WTC11 (cell line): ENCODE results near the gene PACS1. TPM values are rescaled to one million over a fixed set of nuclear protein-coding genes. Genes with fewer than 3 reads are reported as not detected.

Source experiments
- ATAC-seq: fragments of 200-7000 bp; cut with Tn5 transposase; 2 replicates; pipeline ENCODE4 v1.10.0; 2021; ENCODE audit warnings: mild to moderate bottlenecking, moderate library complexity
- CTCF ChIA-PET: fragments of 300-600 bp; sonication (Branson Sonifier 250); formaldehyde crosslinking; loops from one replicate; lab custom pipeline; 2021; ENCODE audit warnings: antibody characterized with exemption; lab: Charles Lee
- POLR2A ChIA-PET: fragments of 350-600 bp; sonication (Branson Sonifier 250); formaldehyde crosslinking; loops from one replicate; lab custom pipeline; 2021; ENCODE audit warnings: antibody characterized with exemption; lab: Charles Lee
- DNase-seq: peaks from one replicate; pipeline ENCODE4 v3.0.0; 2021; ENCODE audit warnings: low spot score
- H3K27ac Mint-ChIP-seq: 2 replicates; pipeline ENCODE4 v1.8.0; 2021; ENCODE audit warnings: mixed read lengths
- H3K27me3 Mint-ChIP-seq: 2 replicates; pipeline ENCODE4 v1.8.0; 2021; ENCODE audit warnings: low read depth, mild to moderate bottlenecking, moderate library complexity, mixed read lengths
- H3K36me3 Mint-ChIP-seq: 2 replicates; pipeline ENCODE4 v1.8.0; 2021; ENCODE audit warnings: mixed read lengths
- H3K4me1 Mint-ChIP-seq: 2 replicates; pipeline ENCODE4 v1.8.0; 2022; ENCODE audit warnings: mixed read lengths
- H3K4me3 Mint-ChIP-seq: 2 replicates; pipeline ENCODE4 v1.8.0; 2021; ENCODE audit warnings: mild to moderate bottlenecking, moderate library complexity, mixed read lengths
- H3K9me3 Mint-ChIP-seq: 2 replicates; pipeline ENCODE4 v1.8.0; 2021; ENCODE audit warnings: mixed read lengths
- CREM ChIP-seq: sonication (generic); formaldehyde crosslinking; IDR thresholded peaks from 2 replicates; pipeline ENCODE4 v1.8.1; 2022; ENCODE audit warnings: mild to moderate bottlenecking, missing genetic modification reagents, moderate library complexity
- ELF4 ChIP-seq: sonication (generic); formaldehyde crosslinking; IDR thresholded peaks from 2 replicates; pipeline ENCODE4 v1.8.1; 2022; ENCODE audit warnings: low read depth, mild to moderate bottlenecking, moderate library complexity, missing genetic modification reagents
- FOXJ3 ChIP-seq: sonication (generic); formaldehyde crosslinking; IDR thresholded peaks from 2 replicates; pipeline ENCODE4 v1.9.0; 2021; ENCODE audit warnings: missing genetic modification reagents, mild to moderate bottlenecking, borderline replicate concordance
- NFATC4 ChIP-seq: fragments of 250-450 bp; sonication (Bioruptor Pico); IDR thresholded peaks from 2 replicates; pipeline ENCODE4 v1.9.0; 2021; ENCODE audit warnings: mild to moderate bottlenecking
- NFE2L1 ChIP-seq: sonication (generic); formaldehyde crosslinking; IDR thresholded peaks from 2 replicates; pipeline ENCODE4 v1.8.1; 2023; ENCODE audit warnings: missing genetic modification reagents
- OVOL2 ChIP-seq: fragments of 250-450 bp; sonication (Bioruptor Pico); IDR thresholded peaks from 2 replicates; pipeline ENCODE4 v1.9.0; 2021; ENCODE audit warnings: mild to moderate bottlenecking, borderline replicate concordance
- SOX15 ChIP-seq: fragments of 250-450 bp; sonication (Bioruptor Pico); IDR thresholded peaks from 2 replicates; pipeline ENCODE4 v1.9.0; 2021; ENCODE audit warnings: mild to moderate bottlenecking
- ZNF121 ChIP-seq: sonication (generic); formaldehyde crosslinking; IDR thresholded peaks from 2 replicates; pipeline ENCODE4 v1.8.0; 2023; ENCODE audit warnings: missing genetic modification reagents
- ZNF138 ChIP-seq: sonication (generic); formaldehyde crosslinking; conservative IDR thresholded peaks from 2 replicates; pipeline ENCODE4 v1.8.1; 2022; ENCODE audit warnings: mild to moderate bottlenecking, moderate library complexity, missing genetic modification reagents
- total RNA-seq: library from RNA; stranded (reverse); gene quantifications from 3 replicates; pipeline ENCODE4 v1.2.3, GENCODE V29; 2021
- TF ChIP-seq, protein P1 (sequence below): sonication (generic); formaldehyde crosslinking; IDR thresholded peaks from 2 replicates; pipeline ENCODE4 v1.8.0; 2022; ENCODE audit warnings: mild to moderate bottlenecking, missing genetic modification reagents
- TF ChIP-seq, protein P2 (sequence below): sonication (generic); formaldehyde crosslinking; IDR thresholded peaks from 2 replicates; pipeline ENCODE4 v1.8.1; 2023; ENCODE audit warnings: mild to moderate bottlenecking, missing genetic modification reagents, moderate library complexity
- TF ChIP-seq, protein P3 (sequence below): sonication (generic); formaldehyde crosslinking; IDR thresholded peaks from 2 replicates; pipeline ENCODE4 v1.8.0; 2022; ENCODE audit warnings: mild to moderate bottlenecking, missing genetic modification reagents
- TF ChIP-seq, protein P4 (sequence below): sonication (generic); formaldehyde crosslinking; IDR thresholded peaks from 2 replicates; pipeline ENCODE4 v1.8.0; 2023; ENCODE audit warnings: missing genetic modification reagents, mild to moderate bottlenecking, borderline replicate concordance
- TF ChIP-seq, protein P5 (sequence below): fragments of 250-450 bp; sonication (Bioruptor Pico); IDR thresholded peaks from 2 replicates; pipeline ENCODE4 v1.9.0; 2021; ENCODE audit warnings: mild to moderate bottlenecking

The PACS1 gene
- total RNA-seq, 1 experiment from 2014 or later, result 34.8 TPM

DNA sequence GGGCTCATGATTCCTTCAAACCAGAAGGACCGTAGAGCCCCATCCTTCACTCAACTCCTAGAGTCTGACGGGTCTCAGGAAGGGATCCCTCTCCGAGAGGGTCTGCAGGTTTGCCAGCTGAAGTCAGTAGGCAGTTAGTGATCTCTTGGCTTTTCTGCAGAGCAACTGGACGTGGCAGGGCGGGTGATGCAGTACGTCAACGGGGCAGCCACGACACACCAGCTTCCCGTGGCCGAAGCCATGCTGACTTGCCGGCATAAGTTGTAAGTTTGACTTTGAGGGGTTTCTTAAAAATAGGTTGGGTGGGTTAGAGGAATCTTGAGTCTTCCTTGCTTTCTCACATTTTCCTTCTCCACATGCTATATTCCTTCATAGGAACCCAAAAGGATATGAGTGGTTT lies 165.1 kb downstream of the PACS1 start (continued):
- TF ChIP-seq, protein P1, sequence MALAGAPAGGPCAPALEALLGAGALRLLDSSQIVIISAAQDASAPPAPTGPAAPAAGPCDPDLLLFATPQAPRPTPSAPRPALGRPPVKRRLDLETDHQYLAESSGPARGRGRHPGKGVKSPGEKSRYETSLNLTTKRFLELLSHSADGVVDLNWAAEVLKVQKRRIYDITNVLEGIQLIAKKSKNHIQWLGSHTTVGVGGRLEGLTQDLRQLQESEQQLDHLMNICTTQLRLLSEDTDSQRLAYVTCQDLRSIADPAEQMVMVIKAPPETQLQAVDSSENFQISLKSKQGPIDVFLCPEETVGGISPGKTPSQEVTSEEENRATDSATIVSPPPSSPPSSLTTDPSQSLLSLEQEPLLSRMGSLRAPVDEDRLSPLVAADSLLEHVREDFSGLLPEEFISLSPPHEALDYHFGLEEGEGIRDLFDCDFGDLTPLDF, result no peak

DNA sequence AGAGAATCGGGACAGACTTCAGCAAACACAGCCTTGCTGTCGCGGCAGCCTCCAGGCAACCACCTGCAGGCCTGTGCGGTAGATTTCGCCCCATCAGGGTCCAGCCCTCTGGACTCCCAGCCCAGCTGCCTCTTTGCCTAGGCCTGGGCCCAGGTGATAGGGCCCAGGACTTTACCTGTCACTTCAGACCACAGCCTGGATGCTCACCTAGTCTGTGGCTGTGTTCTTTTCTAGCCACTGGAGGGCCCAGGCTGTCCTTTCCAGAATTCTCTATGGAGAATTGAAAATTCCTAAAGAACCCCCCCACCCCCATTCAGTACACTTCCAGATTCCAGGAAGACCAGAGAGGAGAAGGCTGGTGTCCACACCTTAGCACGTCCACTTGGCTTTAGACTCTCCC lies 167.8 kb downstream of the PACS1 start:
- TF ChIP-seq NFE2L1 (CRISPR knock-in tag), result no peak
- TF ChIP-seq CREM, result no peak
- ATAC-seq, result peak; percentile 63
- CTCF ChIA-PET, result interaction anchor here (0.8 to 3.3 kb wide), 5 partner anchors 8 to 107 kb away, joined by 3 to 30 read pairs (median 3); partner anchors contain the start of gene RAB1B
- Mint-ChIP-seq H3K9me3 (no peaks in the 10 kb centered on the region), H3K4me1 (no peaks in the 10 kb centered on the region), H3K4me3 (no peak overlapping the region), H3K27ac (0 out of 2 replicates have a peak overlapping the region, but pooled peaks have one; percentile 23), H3K36me3 (peaks cover 2% of the 10 kb centered on the region; the same call in 1 of the 2 replicates), H3K27me3 (no peaks in the 10 kb centered on the region)
- POLR2A ChIA-PET, result no interaction called here
- no peak for DNase-seq

DNA sequence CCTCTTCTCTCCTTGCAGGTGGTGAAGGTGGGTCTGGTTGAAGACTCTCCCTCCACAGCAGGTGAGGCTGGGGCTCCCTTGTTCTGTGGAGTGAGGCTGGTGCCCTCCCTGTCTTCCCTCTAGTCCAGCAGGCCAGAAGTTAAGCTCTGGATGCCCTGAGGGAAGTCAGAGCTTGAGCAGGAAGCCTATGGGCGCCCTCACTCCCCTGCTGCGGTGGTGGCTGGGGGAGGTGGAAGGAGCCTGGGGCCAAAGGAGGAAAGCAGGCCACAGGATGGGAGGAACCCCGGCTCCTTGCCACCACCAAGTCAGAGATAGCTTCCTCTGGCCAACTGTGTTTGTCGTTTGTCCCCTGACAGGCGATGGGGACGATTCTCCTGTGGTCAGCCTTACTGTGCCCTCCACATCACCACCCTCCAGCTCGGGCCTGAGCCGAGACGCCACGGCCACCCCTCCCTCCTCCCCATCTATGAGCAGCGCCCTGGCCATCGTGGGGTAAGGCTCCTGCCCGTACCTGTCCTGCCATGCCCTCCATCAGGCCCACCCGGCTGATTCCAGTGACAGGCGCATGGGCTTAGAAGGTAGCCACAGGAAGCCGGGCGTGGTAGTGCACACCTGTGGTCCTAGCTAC lies 168.8 kb downstream of the PACS1 start:
- CTCF ChIA-PET, result interaction anchor here (1.0 to 3.3 kb wide), 3 partner anchors 17 to 106 kb away, joined by 3 to 30 read pairs (median 3); partner anchors contain the start of gene RAB1B
- TF ChIP-seq ZNF138 (CRISPR knock-in tag) (no peak), ZNF121 (CRISPR knock-in tag) (no peak), SOX15 (CRISPR knock-in tag) (no peak), ELF4 (no peak), OVOL2 (no peak), NFATC4 (CRISPR knock-in tag) (no peak), FOXJ3 (no peak)
- TF ChIP-seq, protein P2, sequence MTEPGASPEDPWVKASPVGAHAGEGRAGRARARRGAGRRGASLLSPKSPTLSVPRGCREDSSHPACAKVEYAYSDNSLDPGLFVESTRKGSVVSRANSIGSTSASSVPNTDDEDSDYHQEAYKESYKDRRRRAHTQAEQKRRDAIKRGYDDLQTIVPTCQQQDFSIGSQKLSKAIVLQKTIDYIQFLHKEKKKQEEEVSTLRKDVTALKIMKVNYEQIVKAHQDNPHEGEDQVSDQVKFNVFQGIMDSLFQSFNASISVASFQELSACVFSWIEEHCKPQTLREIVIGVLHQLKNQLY, result no peak
- TF ChIP-seq, protein P3, sequence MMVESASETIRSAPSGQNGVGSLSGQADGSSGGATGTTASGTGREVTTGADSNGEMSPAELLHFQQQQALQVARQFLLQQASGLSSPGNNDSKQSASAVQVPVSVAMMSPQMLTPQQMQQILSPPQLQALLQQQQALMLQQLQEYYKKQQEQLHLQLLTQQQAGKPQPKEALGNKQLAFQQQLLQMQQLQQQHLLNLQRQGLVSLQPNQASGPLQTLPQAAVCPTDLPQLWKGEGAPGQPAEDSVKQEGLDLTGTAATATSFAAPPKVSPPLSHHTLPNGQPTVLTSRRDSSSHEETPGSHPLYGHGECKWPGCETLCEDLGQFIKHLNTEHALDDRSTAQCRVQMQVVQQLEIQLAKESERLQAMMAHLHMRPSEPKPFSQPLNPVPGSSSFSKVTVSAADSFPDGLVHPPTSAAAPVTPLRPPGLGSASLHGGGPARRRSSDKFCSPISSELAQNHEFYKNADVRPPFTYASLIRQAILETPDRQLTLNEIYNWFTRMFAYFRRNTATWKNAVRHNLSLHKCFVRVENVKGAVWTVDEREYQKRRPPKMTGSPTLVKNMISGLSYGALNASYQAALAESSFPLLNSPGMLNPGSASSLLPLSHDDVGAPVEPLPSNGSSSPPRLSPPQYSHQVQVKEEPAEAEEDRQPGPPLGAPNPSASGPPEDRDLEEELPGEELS (CRISPR knock-in tag), result no peak
- TF ChIP-seq, protein P4, sequence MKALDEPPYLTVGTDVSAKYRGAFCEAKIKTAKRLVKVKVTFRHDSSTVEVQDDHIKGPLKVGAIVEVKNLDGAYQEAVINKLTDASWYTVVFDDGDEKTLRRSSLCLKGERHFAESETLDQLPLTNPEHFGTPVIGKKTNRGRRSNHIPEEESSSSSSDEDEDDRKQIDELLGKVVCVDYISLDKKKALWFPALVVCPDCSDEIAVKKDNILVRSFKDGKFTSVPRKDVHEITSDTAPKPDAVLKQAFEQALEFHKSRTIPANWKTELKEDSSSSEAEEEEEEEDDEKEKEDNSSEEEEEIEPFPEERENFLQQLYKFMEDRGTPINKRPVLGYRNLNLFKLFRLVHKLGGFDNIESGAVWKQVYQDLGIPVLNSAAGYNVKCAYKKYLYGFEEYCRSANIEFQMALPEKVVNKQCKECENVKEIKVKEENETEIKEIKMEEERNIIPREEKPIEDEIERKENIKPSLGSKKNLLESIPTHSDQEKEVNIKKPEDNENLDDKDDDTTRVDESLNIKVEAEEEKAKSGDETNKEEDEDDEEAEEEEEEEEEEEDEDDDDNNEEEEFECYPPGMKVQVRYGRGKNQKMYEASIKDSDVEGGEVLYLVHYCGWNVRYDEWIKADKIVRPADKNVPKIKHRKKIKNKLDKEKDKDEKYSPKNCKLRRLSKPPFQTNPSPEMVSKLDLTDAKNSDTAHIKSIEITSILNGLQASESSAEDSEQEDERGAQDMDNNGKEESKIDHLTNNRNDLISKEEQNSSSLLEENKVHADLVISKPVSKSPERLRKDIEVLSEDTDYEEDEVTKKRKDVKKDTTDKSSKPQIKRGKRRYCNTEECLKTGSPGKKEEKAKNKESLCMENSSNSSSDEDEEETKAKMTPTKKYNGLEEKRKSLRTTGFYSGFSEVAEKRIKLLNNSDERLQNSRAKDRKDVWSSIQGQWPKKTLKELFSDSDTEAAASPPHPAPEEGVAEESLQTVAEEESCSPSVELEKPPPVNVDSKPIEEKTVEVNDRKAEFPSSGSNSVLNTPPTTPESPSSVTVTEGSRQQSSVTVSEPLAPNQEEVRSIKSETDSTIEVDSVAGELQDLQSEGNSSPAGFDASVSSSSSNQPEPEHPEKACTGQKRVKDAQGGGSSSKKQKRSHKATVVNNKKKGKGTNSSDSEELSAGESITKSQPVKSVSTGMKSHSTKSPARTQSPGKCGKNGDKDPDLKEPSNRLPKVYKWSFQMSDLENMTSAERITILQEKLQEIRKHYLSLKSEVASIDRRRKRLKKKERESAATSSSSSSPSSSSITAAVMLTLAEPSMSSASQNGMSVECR (CRISPR knock-in tag), result no peak
- TF ChIP-seq, protein P5, sequence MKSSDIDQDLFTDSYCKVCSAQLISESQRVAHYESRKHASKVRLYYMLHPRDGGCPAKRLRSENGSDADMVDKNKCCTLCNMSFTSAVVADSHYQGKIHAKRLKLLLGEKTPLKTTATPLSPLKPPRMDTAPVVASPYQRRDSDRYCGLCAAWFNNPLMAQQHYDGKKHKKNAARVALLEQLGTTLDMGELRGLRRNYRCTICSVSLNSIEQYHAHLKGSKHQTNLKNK (CRISPR knock-in tag), result no peak

More for the DNA sequence above, 168.8 kb downstream of the PACS1 start:
- no peak overlapping the region for H3K27ac Mint-ChIP-seq
- DNase-seq, result no peak
- no peaks in the 10 kb centered on the region for H3K4me1 Mint-ChIP-seq
- no peaks in the 10 kb centered on the region for H3K9me3 Mint-ChIP-seq
- POLR2A ChIA-PET, result no interaction called here
- no peak overlapping the region for H3K4me3 Mint-ChIP-seq
- peaks cover 2% of the 10 kb centered on the region; the same call in 1 of the 2 replicates for H3K36me3 Mint-ChIP-seq
- no peaks in the 10 kb centered on the region for H3K27me3 Mint-ChIP-seq
- no peak for ATAC-seq
